Esophagus muscularis mucosa (tissue), 4 donors: ENCODE results near the gene NOG. TPM values are rescaled to one million over a fixed set of nuclear protein-coding genes. Genes with fewer than 3 reads are reported as not detected.

Experiments
- DNase-seq: peaks from one replicate; pipeline ENCODE4 v3.0.0-alpha.2; 2017; ENCODE audit errors: extremely low spot score
- H3K27ac ChIP-seq, 4 donors: fragments of 200-600 bp; sonication (generic); replicated peaks in 1 of 4; 1 replicate in 3 of 4; 2 replicates in 1 of 4; pipeline ENCODE4 v1.5.1; 2016 to 2019; ENCODE audit warnings: mild to moderate bottlenecking in 1 of 4
- H3K27me3 ChIP-seq, 4 donors: fragments of 200-600 bp; sonication (generic); one replicate each; pipeline versions ENCODE4 v1.5.1 to v1.6.0; 2016 to 2019
- H3K36me3 ChIP-seq, 4 donors: fragments of 200-600 bp; sonication (generic); one replicate each; pipeline ENCODE4 v1.5.1; 2016 to 2019
- H3K4me1 ChIP-seq, 4 donors: fragments of 200-600 bp; sonication (generic); one replicate each; pipeline ENCODE4 v1.5.1; 2016 to 2019
- H3K4me3 ChIP-seq, 4 donors: fragments of 200-600 bp; sonication (generic); 1 replicate in 2 of 4; 2 replicates in 2 of 4; pipeline ENCODE4 v1.5.1; 2016 to 2019; ENCODE audit warnings: mild to moderate bottlenecking in 4 of 4, moderate library complexity in 1 of 4
- H3K9me3 ChIP-seq, 4 donors: fragments of 200-600 bp; sonication (generic); 1 replicate in 3 of 4; 2 replicates in 1 of 4; pipeline ENCODE4 v1.5.1; 2016 to 2019
- EP300 ChIP-seq: sonication (generic); formaldehyde crosslinking; IDR thresholded peaks from one replicate; pipeline ENCODE4 v1.6.1; 2017; ENCODE audit warnings: antibody characterized with exemption
- POLR2A ChIP-seq: fragments of 450-650 bp; IDR thresholded peaks from one replicate; pipeline ENCODE4 v1.6.1; 2017; ENCODE audit warnings: antibody characterized with exemption, moderate library complexity, mild to moderate bottlenecking, low read depth
- POLR2AphosphoS5 ChIP-seq, 2 donors: sonication (generic); formaldehyde crosslinking; IDR thresholded peaks; one replicate each; pipeline ENCODE4 v1.6.1; 2017; ENCODE audit warnings: antibody characterized with exemption in 2 of 2
- WGBS: methylation state at CpG from one replicate; pipeline ENCODE4 v1.1.5; 2018; 5-methylcytosine and 5-hydroxymethylcytosine counted together
- intact Hi-C: fragments of 100-400 bp; cut with DNase I; formaldehyde crosslinking; loops from one replicate; pipeline ENCODE4 v1.15.1; 2023
- total RNA-seq, 4 donors: library from RNA; depleted of rRNA; stranded (reverse); fragments of >200 nt; gene quantifications; one replicate each; pipeline versions ENCODE4 v1.1.0 to v1.2.1, GENCODE V29; 2016
- TF ChIP-seq, protein P1 (sequence below), 3 experiments: fragments of 200-600 bp in 2 of 3; fragments of 450-650 bp in 1 of 3; sonication (generic) in 2 of 3; IDR thresholded peaks; one replicate each; pipeline ENCODE4 v1.5.1; 2017 to 2019; ENCODE audit warnings: antibody characterized with exemption in 3 of 3, mild to moderate bottlenecking in 2 of 3, moderate library complexity in 1 of 3

NOG gene
- total RNA-seq, 4 donors from 2014 or later = 0.42 to 9.1 (median 6.7) TPM

GRCh38 chr17:56613131-56613530, 19.6 kb downstream of the NOG start:
- WGBS = 85% methylated on average over 2 of the region's 2 CpGs

DNA sequence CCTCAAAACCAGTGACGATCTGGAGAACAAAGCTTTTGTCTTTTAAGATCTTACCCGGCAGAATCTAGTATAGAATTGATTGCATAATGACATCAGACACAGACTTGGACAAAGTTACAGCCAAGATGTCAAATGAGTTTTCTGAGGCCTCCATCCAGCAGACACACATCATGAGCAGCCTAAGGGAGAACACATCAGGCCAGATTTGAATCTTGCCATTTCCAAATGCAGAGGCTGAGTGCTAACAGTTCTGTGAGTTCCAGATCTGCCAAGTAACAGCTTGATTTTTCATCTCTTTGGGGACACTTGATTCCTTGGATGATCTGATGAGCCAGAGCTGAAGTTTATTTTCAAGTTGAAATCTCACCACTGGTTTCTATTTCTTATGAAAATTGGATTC, 21.0 kb downstream of the NOG start:
- Histone ChIP-seq H3K4me3 (no peak overlapping the region), H3K4me1 (no peaks in the 10 kb centered on the region), H3K9me3 (no peaks in the 10 kb centered on the region), H3K27me3 (no peaks in the 10 kb centered on the region), H3K36me3 (no peaks in the 10 kb centered on the region), H3K27ac (no peak overlapping the region)
- intact Hi-C loops = no loop called here
- WGBS = 72% methylated on average over 2 of the region's 2 CpGs
- no peak for DNase-seq
- TF ChIP-seq POLR2AphosphoS5 (IDR thresholded peaks at IDR 0.05) = no peak
- TF ChIP-seq POLR2A = no peak
- no peak for TF ChIP-seq EP300
- TF ChIP-seq, protein P1, sequence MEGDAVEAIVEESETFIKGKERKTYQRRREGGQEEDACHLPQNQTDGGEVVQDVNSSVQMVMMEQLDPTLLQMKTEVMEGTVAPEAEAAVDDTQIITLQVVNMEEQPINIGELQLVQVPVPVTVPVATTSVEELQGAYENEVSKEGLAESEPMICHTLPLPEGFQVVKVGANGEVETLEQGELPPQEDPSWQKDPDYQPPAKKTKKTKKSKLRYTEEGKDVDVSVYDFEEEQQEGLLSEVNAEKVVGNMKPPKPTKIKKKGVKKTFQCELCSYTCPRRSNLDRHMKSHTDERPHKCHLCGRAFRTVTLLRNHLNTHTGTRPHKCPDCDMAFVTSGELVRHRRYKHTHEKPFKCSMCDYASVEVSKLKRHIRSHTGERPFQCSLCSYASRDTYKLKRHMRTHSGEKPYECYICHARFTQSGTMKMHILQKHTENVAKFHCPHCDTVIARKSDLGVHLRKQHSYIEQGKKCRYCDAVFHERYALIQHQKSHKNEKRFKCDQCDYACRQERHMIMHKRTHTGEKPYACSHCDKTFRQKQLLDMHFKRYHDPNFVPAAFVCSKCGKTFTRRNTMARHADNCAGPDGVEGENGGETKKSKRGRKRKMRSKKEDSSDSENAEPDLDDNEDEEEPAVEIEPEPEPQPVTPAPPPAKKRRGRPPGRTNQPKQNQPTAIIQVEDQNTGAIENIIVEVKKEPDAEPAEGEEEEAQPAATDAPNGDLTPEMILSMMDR (IDR thresholded peaks at IDR 0.05) = no peak

More at GRCh38 chr17:56613131-56613530, 19.6 kb downstream of the NOG start:
- TF ChIP-seq POLR2A (no peak), POLR2AphosphoS5 (IDR thresholded peaks at IDR 0.05) (no peak), EP300 (no peak)
- TF ChIP-seq, protein P1 (IDR thresholded peaks at IDR 0.05) = no peak
- no peaks in the 10 kb centered on the region for H3K9me3 ChIP-seq
- H3K4me3 ChIP-seq = no peak overlapping the region
- H3K36me3 ChIP-seq = no peaks in the 10 kb centered on the region
- H3K4me1 ChIP-seq = no peaks in the 10 kb centered on the region
- intact Hi-C loops = no loop called here
- H3K27me3 ChIP-seq = peaks cover 0 to 4% (median 0%) of the 10 kb centered on the region in 4 donors
- H3K27ac ChIP-seq = no peak overlapping the region
- DNase-seq = no peak

DNA sequence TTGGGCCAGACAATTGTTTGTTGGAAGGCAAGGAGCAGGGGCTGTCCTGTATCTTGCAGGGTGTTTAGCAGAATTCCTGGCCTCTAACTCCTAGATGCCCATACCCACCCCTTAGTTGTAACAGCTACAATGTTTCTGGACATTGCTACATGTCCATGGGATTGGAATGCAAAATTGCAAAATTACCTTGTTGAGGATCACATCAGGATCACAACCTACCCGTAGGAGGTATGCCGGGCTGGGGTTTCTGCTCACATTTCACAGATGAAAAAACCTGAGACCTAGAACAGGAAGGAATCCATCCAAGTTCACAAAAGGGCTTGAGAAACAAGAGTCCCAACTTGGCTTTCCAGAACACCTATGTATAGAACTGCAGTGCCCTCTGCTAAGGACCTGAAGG, 22.7 kb downstream of the NOG start:
- Histone ChIP-seq H3K36me3 (no peaks in the 10 kb centered on the region), H3K27ac (no peak overlapping the region), H3K27me3 (no peaks in the 10 kb centered on the region), H3K4me1 (no peaks in the 10 kb centered on the region), H3K4me3 (no peak overlapping the region), H3K9me3 (no peaks in the 10 kb centered on the region)
- 86% methylated on average over 2 of the region's 2 CpGs for WGBS
- intact Hi-C loops = no loop called here
- no peak for DNase-seq
- TF ChIP-seq POLR2A = no peak
- TF ChIP-seq, protein P1 (IDR thresholded peaks at IDR 0.05) = no peak
- TF ChIP-seq POLR2AphosphoS5 (IDR thresholded peaks at IDR 0.05) = no peak
- no peak for TF ChIP-seq EP300

DNA sequence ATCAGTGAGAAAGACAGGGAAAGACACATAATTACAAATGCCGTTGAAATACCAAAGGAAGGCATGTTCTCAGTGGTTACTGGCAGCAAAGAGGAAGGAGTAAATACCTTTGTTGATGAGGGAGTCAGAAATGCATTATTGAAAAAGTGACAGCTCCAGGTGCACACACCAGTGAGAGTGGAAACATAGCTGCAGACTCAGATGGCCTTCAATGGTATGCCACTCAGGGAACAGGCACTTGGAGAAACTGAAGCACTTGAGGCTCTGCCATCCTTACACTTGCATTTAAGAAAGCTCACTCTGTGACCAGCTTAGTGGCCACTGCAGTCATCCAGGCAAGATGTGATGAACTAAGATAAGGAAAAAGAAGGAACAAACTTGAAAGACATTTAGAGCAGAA, 29.9 kb downstream of the NOG start:
- no peak for DNase-seq
- H3K4me1 ChIP-seq = no peaks in the 10 kb centered on the region
- no peak overlapping the region for H3K4me3 ChIP-seq
- TF ChIP-seq POLR2AphosphoS5 (IDR thresholded peaks at IDR 0.05) = no peak
- no peak for TF ChIP-seq POLR2A
- TF ChIP-seq, protein P1 (IDR thresholded peaks at IDR 0.05) = no peak
- TF ChIP-seq EP300 = no peak
- H3K27ac ChIP-seq = no peak overlapping the region
- 70% methylated on average over 1 of the region's 1 CpG for WGBS
- no peaks in the 10 kb centered on the region for H3K36me3 ChIP-seq
- intact Hi-C loops = no loop called here
- H3K9me3 ChIP-seq = no peaks in the 10 kb centered on the region
- peaks cover 0 to 9% (median 0%) of the 10 kb centered on the region in 4 donors for H3K27me3 ChIP-seq

GRCh38 chr17:56624309-56624708, 30.8 kb downstream of the NOG start:
- 57% methylated on average over 2 of the region's 2 CpGs for WGBS
- TF ChIP-seq, protein P1 (IDR thresholded peaks at IDR 0.05) = no peak
- TF ChIP-seq EP300 (no peak), POLR2AphosphoS5 (IDR thresholded peaks at IDR 0.05) (no peak), POLR2A (no peak)
- intact Hi-C loops = no loop called here
- Histone ChIP-seq H3K4me3 (no peak overlapping the region), H3K4me1 (no peaks in the 10 kb centered on the region), H3K27ac (no peak overlapping the region), H3K27me3 (peaks cover 0 to 9% (median 0%) of the 10 kb centered on the region in 4 donors), H3K36me3 (no peaks in the 10 kb centered on the region), H3K9me3 (no peaks in the 10 kb centered on the region)
- no peak for DNase-seq
